CD4-positive, alpha-beta T cell treated with Interleukin-15 for 1 hour (primary cell): ENCODE results near the gene CAPN12.
A peak's percentile ranks its signal among the peaks of the same experiment; 100 is the strongest.

Source experiments
- DNase-seq: peaks from one replicate; pipeline ENCODE4 v3.0.0-alpha.2; 2020

The CAPN12 gene

DNA sequence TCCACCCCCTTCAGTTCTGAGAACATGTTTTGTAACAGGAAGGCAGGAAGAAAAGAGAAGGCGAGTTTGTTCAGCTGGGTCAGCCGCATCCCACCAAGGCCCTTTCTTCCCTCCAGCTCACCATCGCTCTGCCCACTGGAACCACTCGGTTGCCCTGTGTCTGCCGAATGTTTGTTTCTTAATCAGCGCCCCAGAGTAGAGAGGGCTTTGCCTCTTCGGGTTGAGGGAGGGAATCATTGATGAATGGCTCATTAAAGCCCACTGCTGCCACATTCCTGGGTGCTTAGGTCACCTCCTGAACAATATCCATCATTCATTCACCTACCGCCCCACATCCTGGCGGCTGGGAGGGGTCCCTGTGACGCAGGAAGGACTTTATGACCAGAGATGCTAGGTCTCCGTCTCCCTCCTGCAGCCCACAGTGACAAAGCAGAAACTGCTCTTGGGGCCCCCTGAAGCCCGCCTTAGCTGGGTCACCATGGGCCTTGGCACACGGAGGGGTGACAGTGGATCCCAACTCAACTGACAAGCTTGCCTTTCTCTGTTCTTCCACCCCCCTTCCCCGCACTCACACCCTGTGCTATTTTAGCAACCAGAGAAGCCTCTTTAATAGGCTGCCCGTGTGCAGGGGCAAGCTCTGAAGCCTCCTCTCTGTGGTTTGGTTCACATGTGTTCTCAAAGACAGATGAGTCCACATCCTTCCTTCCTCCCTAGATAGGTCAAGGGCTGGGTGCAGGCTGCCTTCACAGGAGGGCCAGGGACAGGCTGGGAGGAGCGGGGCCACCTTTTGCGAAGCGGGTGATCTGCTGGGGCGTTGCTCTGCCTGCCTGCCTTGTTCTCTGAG is 50.7 kb downstream of the CAPN12 start:
- peak; percentile 55 for DNase-seq

GRCh38 chr19:38692458-38693379 is 51.6 kb downstream of the CAPN12 start:
- DNase-seq: no peak

GRCh38 chr19:38691938-38692457 is 52.3 kb downstream of the CAPN12 start:
- DNase-seq: no peak

GRCh38 chr19:38690832-38691231 is 53.4 kb downstream of the CAPN12 start:
- DNase-seq: no peak

DNA sequence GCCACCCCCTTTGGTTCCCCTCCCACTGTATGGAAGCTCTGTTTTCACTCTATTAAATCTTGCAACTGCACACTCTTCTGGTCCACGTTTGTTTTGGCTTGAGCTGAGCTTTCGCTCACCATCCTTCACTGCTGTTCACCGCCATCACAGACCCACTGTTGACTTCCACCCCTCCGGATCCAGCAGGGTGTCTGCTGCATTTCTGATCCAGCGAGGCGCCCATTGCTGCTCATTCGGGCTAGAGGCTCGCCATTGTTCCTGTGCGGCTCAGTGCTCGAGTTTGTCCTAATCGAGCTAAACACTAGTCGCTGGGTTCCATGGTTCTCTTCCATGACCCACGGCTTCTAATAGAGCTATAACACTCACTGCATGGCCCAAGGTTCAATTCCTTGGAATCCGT is 54.1 kb downstream of the CAPN12 start:
- no peak for DNase-seq

DNA sequence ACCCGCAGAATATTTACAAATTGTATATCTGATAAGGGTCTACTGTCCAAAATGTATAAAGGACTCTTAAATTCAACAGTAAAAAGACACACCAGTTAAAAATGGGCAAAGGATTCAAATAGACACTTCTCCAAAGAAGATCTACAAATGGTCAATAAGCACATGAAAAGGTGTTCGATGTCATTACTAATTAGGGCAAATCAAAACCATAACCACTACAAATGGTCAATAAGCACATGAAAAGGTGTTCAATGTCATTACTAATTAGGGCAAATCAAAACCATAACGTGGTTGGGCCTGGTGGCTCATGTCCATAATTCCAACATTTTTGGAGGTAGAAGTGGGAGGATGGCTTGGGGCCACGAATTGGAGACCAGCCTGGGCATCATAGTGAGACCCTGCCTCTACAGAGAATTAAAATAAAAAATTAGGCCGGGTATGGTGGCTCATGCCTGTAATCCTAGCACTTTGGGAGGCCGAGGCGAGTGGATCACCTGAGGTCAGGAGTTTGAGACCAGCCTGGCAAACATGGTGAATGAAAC is 56.4 kb downstream of the CAPN12 start:
- DNase-seq: no peak

DNA sequence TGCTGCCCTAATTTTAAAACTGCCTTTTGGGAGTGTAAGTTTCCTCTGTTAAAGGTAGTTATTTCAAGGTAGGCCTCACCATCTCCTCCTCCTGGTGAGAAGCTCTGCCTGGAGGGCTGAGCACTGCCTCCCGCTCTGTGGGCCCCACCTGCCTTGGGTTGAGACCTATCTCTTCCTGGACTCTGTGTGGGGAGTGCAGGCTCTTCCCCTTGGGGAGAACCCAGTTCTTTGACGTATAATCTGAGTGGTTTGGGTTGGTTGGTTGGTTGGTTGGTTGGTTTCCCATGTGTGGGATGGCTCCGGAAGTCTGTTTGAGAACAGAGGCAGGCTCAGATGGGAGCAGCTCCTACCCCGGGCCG is 57.8 kb downstream of the CAPN12 start:
- peak; percentile 49 for DNase-seq

DNA sequence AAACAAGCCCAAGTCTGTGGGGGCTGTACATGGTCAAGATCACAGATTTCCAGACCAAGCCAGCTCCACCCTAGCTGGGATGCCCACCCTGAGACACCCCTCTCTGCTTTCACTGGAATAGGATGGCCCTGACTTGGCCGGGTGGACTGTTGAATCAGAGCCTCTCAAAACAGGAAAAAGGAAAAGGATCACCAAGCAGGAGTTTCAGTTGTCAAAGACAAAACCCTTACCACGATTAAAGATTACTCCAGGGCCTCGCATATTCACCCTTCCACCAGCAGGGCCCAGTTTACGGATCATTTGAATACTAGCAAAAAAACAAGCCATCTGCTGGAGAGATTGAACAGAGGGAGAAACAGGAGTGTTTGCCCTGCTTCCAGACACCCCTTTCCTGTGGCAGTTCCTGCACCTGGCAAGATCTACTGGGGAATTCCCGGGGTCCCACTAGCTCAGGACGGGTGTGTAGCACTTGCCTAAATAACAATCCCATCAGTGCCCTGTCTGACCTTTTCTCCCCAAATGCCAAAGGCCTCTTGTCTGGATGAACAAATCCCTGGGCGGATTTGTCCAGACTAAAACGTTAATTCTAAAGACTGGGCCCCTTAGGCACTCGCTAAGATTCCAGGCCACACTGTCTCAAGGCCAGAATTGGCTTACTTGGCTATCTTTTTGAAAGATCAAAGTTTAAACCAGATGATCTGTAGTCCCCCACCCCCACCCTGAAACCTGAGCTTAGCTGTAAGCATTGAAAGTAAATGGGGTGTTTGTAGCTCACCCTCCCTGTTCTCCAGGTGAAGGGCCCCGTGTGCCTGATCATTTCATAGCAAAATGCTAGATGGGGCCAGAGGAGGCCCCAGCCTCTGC is 58.4 kb downstream of the CAPN12 start:
- no peak for DNase-seq

DNA sequence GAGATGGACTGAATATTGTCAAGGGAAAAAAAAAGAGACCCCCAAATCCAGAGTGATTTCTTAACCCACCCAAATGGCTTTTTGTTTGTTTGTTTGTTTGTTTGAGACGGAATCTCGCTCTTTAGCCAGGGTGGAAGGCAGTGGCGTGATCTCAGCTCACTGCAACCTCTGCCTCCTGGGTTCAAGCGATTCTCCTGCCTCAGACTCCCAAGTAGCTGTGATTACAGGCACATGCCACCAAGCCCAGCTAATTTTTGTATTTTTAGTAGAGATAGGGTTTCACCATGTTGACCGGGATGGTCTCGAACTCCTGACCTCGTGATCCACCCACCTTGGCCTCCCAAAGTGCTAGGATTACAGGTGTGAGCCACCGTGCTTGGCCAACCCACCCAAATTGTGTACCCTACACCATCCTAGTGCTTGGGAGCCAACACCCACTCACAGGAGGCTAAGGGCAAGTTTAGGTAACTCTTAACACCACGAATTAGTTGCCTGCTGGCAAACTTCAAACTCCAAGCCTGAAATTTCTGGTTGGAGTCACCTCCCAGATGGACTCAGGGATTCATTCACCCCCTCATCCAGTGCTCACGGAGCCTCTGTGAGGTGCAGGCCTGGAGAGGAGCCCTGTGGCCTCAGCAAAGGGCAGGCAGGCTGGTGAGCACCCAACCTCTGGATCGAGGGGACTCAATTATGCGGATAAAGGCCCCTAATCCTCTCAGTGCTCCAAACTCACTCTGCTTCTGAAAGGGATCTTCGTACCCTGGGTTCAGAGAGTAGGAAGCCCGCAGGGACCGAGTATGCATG is 59.2 kb downstream of the CAPN12 start:
- DNase-seq: no peak

GRCh38 chr19:38684078-38684861 is 60.0 kb downstream of the CAPN12 start:
- peak; percentile 79 for DNase-seq

- peak; percentile 66 for DNase-seq
These were observed 60.7 kb downstream of the CAPN12 start for GRCh38 chr19:38683393-38684077.

DNA sequence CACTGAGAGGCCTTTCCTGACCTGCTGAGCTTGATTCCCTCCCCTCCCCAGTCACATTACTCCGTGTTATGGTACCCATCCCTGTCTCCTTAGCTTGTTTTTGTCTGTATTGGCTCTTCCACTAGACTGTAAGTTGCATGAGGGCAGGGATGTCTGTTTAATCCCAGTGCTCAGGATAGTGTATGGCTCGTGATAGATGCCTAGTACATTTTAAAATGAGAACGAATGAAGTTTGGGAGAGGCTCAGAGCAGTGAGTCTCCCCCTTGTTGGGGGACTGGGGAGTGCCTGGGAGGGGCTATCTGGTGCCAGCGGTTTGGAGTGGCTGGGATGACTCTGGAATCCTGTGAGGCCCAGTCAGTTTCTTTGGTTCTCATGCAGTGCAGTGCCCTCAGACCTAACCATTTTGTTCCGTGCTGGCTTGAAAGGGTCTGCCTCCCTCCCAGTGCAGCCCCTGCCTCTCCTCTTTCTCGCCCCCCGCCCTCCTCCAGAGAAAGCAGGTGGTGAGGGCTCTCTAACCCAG is 61.3 kb downstream of the CAPN12 start:
- DNase-seq: no peak

- no peak for DNase-seq
These were observed 61.9 kb downstream of the CAPN12 start for GRCh38 chr19:38682195-38682867.
